Measurements from ENCODE around the gene RGS19. TPM values are rescaled to one million over a fixed set of nuclear protein-coding genes. Genes with fewer than 3 reads are reported as not detected.

The RGS19 gene
- total RNA-seq, 1 experiment from 2014 or later = 16.4 TPM

- intact Hi-C loops (cut with micrococcal nuclease; ENCODE audit: unreplicated experiment) = no loop called here
- Histone ChIP-seq H3K27me3 (replicated peaks; ENCODE audit: insufficient read depth, low read depth, low read length, poor library complexity) (peaks cover 5% of the 10 kb centered on the region), H3K36me3 (ENCODE audit: insufficient read depth, low read length, poor library complexity, severe bottlenecking) (no peaks in the 10 kb centered on the region), H3K9me3 (ENCODE audit: low read depth, low read length, poor library complexity, severe bottlenecking) (no peaks in the 10 kb centered on the region), H3K27ac (ENCODE audit: low read depth, low read length, poor library complexity, severe bottlenecking) (no peak overlapping the region), H3K4me1 (ENCODE audit: insufficient read depth, low read length, poor library complexity, severe bottlenecking) (no peaks in the 10 kb centered on the region), H3K4me3 (ENCODE audit: low read depth, low read length, poor library complexity, severe bottlenecking) (no peak overlapping the region)
- POLR2A ChIA-PET (ENCODE audit: low non-redundant PET) = no interaction called here
- CTCF ChIA-PET = interaction anchor here (0.7 kb wide), 1 partner anchor 14 kb away, joined by 3 read pairs; no protein-coding TSS in a partner anchor
- DNase-seq (ENCODE audit: low spot score) = no peak
- TF ChIP-seq EZH2 (IDR thresholded peaks at IDR 0.05; ENCODE audit: borderline replicate concordance, low read depth, low read length, poor library complexity, severe bottlenecking) = no peak
- no peak for TF ChIP-seq CTCF (conservative IDR thresholded peaks at IDR 0.05; ENCODE audit: low read depth, low read length)
- no TSS peak for BruUV-seq (replicated peaks)
Measured at GRCh38 chr20:64116016-64116415, 36.7 kb upstream of the RGS19 start.

- CTCF ChIA-PET = interaction anchor here (0.7 kb wide), 1 partner anchor 13 kb away, joined by 3 read pairs; no protein-coding TSS in a partner anchor
- H3K9me3 ChIP-seq (ENCODE audit: low read depth, low read length, poor library complexity, severe bottlenecking) = no peaks in the 10 kb centered on the region
- BruUV-seq (replicated peaks) = no TSS peak
- no peak overlapping the region for H3K27ac ChIP-seq (ENCODE audit: low read depth, low read length, poor library complexity, severe bottlenecking)
- no peaks in the 10 kb centered on the region for H3K4me1 ChIP-seq (ENCODE audit: insufficient read depth, low read length, poor library complexity, severe bottlenecking)
- POLR2A ChIA-PET (ENCODE audit: low non-redundant PET) = no interaction called here
- no peaks in the 10 kb centered on the region for H3K36me3 ChIP-seq (ENCODE audit: insufficient read depth, low read length, poor library complexity, severe bottlenecking)
- intact Hi-C loops (cut with micrococcal nuclease; ENCODE audit: unreplicated experiment) = no loop called here
- no peaks in the 10 kb centered on the region for H3K27me3 ChIP-seq (replicated peaks; ENCODE audit: insufficient read depth, low read depth, low read length, poor library complexity)
- H3K4me3 ChIP-seq (ENCODE audit: low read depth, low read length, poor library complexity, severe bottlenecking) = no peak overlapping the region
- no peak for DNase-seq (ENCODE audit: low spot score)
- TF ChIP-seq EZH2 (IDR thresholded peaks at IDR 0.05; ENCODE audit: borderline replicate concordance, low read depth, low read length, poor library complexity, severe bottlenecking) = no peak
Measured at GRCh38 chr20:64115171-64115911, 36.0 kb upstream of the RGS19 start.

- DNase-seq (ENCODE audit: low spot score) = no peak
- Histone ChIP-seq H3K27ac (ENCODE audit: low read depth, low read length, poor library complexity, severe bottlenecking) (no peak overlapping the region), H3K9me3 (ENCODE audit: low read depth, low read length, poor library complexity, severe bottlenecking) (no peaks in the 10 kb centered on the region), H3K4me3 (ENCODE audit: low read depth, low read length, poor library complexity, severe bottlenecking) (no peak overlapping the region), H3K36me3 (ENCODE audit: insufficient read depth, low read length, poor library complexity, severe bottlenecking) (no peaks in the 10 kb centered on the region), H3K4me1 (ENCODE audit: insufficient read depth, low read length, poor library complexity, severe bottlenecking) (no peaks in the 10 kb centered on the region), H3K27me3 (replicated peaks; ENCODE audit: insufficient read depth, low read depth, low read length, poor library complexity) (no peaks in the 10 kb centered on the region)
- ChIA-PET CTCF (no interaction called here), POLR2A (ENCODE audit: low non-redundant PET) (no interaction called here)
- BruUV-seq (replicated peaks) = no TSS peak
- TF ChIP-seq CTCF (conservative IDR thresholded peaks at IDR 0.05; ENCODE audit: low read depth, low read length) (no peak), EZH2 (IDR thresholded peaks at IDR 0.05; ENCODE audit: borderline replicate concordance, low read depth, low read length, poor library complexity, severe bottlenecking) (no peak)
- intact Hi-C loops (cut with micrococcal nuclease; ENCODE audit: unreplicated experiment) = no loop called here
Measured at GRCh38 chr20:64114356-64114971, 35.1 kb upstream of the RGS19 start.
